Measurements from ENCODE around the gene SLC25A10.
A peak's percentile ranks its signal among the peaks of the same experiment; 100 is the strongest.

The SLC25A10 gene

DNA sequence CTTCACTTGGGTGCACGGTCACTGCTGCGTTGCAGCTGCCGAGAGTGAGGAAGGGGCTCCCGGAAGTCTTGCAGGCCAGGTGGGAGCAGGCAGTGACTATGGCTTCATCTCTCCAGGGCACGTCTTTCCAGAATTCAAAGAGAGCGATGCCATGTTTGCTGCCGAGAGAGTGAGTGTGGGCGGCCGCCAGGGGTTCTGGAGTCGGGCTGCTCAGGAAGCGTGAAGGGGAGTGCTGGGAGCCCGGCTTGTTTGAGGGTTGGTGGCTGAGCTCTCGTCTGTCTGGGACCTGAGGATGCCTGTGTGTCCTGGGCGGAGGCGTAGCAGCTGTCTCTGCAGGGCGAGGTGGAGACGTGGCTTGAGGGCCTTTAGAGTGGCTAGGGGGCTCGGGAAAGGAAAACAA is 22.0 kb upstream of the SLC25A10 start:
- FAIRE-seq = no peak
- DNase-seq (ENCODE audit: insufficient read length) = no peak
- TF ChIP-seq POLR2A (IDR thresholded peaks at IDR 0.05; ENCODE audit: low read depth, low read length) (no peak), TAF1 (IDR thresholded peaks at IDR 0.05; ENCODE audit: borderline replicate concordance, low read depth, low read length) (no peak), POLR2AphosphoS5 (IDR thresholded peaks at IDR 0.05; ENCODE audit: low read depth, low read length) (no peak)

DNA sequence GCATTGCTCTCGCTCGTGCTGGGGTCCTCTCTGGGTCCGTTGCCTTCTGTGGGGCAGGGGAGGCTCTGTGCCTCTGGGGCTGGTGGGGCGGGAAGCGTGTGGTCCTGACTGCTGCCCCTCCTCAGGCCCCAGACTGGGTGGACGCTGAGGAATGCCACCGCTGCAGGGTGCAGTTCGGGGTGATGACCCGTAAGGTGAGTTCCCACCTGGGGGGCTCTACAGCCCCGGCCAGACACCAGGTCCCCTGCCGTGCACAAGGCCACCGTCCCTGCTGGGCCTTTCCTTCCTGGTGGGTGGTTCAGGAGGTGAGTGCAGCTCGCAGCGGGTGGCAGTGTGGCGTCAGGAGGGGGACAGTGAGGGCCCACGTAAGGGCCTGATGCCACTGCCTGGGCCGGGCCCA is 21.5 kb upstream of the SLC25A10 start:
- FAIRE-seq = no peak
- DNase-seq (ENCODE audit: insufficient read length) = no peak
- TF ChIP-seq POLR2A (IDR thresholded peaks at IDR 0.05; ENCODE audit: low read depth, low read length) (no peak), TAF1 (IDR thresholded peaks at IDR 0.05; ENCODE audit: borderline replicate concordance, low read depth, low read length) (no peak), POLR2AphosphoS5 (IDR thresholded peaks at IDR 0.05; ENCODE audit: low read depth, low read length) (no peak)

DNA sequence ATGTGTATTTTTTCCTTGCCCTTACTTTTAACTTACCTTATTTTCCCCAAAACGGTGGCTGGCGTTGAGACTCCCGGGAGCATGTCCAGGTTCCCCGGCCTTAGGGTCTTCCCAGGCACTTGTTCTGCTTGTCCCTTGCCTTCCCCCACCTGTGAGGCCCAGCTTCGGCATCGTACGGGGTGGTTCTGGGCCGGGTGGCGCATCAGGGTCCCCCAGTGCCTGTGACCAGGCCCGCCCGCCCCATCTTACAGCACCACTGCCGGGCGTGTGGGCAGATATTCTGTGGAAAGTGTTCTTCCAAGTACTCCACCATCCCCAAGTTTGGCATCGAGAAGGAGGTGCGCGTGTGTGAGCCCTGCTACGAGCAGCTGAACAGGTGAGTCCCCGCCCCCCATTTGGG is 20.9 kb upstream of the SLC25A10 start:
- no peak for FAIRE-seq
- no peak for TF ChIP-seq POLR2AphosphoS5 (IDR thresholded peaks at IDR 0.05; ENCODE audit: low read depth, low read length)
- TF ChIP-seq TAF1 (IDR thresholded peaks at IDR 0.05; ENCODE audit: borderline replicate concordance, low read depth, low read length) = no peak
- TF ChIP-seq POLR2A (IDR thresholded peaks at IDR 0.05; ENCODE audit: low read depth, low read length) = no peak
- DNase-seq (ENCODE audit: insufficient read length) = no peak

DNA sequence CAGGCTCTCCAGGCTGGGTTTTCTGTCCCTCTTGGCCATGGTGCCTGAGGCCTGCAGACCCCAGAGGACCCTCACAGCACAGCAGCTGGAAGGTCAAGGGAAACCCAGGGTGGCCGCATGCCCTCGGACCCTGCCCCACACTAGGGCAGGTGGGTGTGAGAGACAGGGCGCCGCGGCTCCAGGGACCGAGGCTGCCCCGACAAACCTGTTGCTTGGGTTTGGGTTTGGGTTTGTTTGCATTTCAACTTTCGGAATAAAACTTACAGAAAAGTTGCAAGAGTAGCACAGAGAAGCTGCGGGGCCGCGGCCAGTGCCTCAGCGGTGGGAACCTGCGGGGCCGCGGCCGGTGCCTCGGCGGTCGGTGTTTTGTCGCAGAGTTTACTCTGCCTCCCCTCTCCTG is 20.5 kb upstream of the SLC25A10 start:
- TF ChIP-seq POLR2A (IDR thresholded peaks at IDR 0.05; ENCODE audit: low read depth, low read length) = no peak
- TF ChIP-seq POLR2AphosphoS5 (IDR thresholded peaks at IDR 0.05; ENCODE audit: low read depth, low read length) = no peak
- TF ChIP-seq TAF1 (IDR thresholded peaks at IDR 0.05; ENCODE audit: borderline replicate concordance, low read depth, low read length) = no peak
- DNase-seq (ENCODE audit: insufficient read length) = no peak
- no peak for FAIRE-seq

DNA sequence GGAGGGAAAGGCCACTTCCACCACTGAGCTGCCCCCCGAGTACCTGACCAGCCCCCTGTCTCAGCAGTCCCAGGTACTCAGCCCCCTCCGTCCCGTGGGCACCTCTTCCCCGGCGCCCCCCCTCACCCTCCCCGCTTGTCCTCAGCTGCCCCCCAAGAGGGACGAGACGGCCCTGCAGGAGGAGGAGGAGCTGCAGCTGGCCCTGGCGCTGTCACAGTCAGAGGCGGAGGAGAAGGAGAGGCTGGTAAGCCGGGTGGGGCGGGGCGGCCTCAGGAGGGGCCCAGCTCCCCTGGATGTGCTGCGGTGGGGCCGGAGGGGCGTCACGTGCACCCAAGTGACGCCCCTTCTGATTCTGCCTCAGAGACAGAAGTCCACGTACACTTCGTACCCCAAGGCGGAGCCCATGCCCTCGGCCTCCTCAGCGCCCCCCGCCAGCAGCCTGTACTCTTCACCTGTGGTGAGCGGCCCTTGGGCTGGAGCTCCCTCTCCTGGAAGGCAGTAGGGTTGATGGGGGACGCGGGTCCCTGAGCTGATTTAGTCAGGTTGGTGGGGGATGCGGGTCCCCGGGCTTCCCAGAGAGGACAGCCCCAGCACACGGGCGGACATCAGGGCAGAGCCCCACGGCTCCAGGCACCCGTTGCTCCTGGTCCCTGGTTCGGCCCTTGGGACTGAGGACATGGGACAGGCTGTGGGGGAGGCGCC is 18.4 kb upstream of the SLC25A10 start:
- no peak for TF ChIP-seq POLR2AphosphoS5 (IDR thresholded peaks at IDR 0.05; ENCODE audit: low read depth, low read length)
- no peak for TF ChIP-seq TAF1 (IDR thresholded peaks at IDR 0.05; ENCODE audit: borderline replicate concordance, low read depth, low read length)
- TF ChIP-seq POLR2A (IDR thresholded peaks at IDR 0.05; ENCODE audit: low read depth, low read length) = no peak
- DNase-seq (ENCODE audit: insufficient read length) (no peak), FAIRE-seq (no peak)

DNA sequence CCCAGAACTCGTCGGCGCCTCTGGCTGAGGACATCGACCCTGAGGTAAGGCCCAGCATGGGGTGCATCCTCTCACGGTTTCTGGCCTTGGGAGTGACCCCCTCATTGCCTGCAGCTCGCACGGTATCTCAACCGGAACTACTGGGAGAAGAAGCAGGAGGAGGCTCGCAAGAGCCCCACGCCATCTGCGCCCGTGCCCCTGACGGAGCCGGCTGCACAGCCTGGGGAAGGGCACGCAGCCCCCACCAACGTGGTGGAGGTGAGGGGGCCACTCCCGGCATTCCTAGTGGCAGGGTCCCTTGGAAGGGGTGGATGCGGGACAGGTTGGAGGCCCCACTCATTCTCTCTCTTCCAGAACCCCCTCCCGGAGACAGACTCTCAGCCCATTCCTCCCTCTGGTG is 17.3 kb upstream of the SLC25A10 start:
- DNase-seq (ENCODE audit: insufficient read length) (no peak), FAIRE-seq (no peak)
- TF ChIP-seq TAF1 (IDR thresholded peaks at IDR 0.05; ENCODE audit: borderline replicate concordance, low read depth, low read length) (no peak), POLR2AphosphoS5 (IDR thresholded peaks at IDR 0.05; ENCODE audit: low read depth, low read length) (no peak), POLR2A (IDR thresholded peaks at IDR 0.05; ENCODE audit: low read depth, low read length) (no peak)

DNA sequence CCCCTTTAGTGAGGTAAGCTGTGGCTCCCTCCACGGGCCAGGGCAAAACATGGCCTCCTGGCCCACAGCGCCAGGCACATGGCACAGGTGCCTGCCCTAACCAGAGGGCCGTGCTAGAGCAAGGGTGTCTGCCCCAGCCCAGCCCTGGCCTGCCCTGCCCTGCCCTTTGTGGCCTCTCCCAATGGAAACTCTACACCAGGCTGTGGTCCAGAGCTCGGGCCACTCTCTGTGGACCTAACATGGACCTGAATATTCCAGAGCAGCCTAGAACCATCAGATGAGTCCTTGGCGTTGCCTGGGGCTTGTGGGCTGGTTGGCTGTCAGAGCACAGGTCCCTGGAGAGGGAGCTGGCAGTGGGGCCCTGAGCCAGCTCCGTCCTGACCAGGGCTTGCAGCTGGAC is 16.9 kb upstream of the SLC25A10 start:
- FAIRE-seq (no peak), DNase-seq (ENCODE audit: insufficient read length) (no peak)
- TF ChIP-seq TAF1 (IDR thresholded peaks at IDR 0.05; ENCODE audit: borderline replicate concordance, low read depth, low read length) (no peak), POLR2AphosphoS5 (IDR thresholded peaks at IDR 0.05; ENCODE audit: low read depth, low read length) (no peak), POLR2A (IDR thresholded peaks at IDR 0.05; ENCODE audit: low read depth, low read length) (no peak)

DNA sequence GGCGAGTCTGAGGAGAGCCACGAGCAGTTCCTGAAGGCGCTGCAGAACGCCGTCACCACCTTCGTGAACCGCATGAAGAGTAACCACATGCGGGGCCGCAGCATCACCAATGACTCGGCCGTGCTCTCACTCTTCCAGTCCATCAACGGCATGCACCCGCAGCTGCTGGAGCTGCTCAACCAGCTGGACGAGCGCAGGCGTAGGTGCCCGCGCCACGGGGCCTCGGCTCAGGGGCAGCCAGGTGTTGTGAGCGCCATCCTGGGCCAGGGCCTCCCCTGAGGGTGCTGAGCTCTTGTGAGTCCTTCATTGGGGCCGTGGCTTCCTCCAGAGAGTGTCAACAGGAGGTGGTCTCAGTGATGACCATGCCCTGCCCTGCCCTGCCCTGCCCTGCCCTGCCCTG is 16.3 kb upstream of the SLC25A10 start:
- FAIRE-seq = no peak
- DNase-seq (ENCODE audit: insufficient read length) = no peak
- no peak for TF ChIP-seq POLR2AphosphoS5 (IDR thresholded peaks at IDR 0.05; ENCODE audit: low read depth, low read length)
- TF ChIP-seq TAF1 (IDR thresholded peaks at IDR 0.05; ENCODE audit: borderline replicate concordance, low read depth, low read length) = no peak
- no peak; the same call in 1 of the 2 replicates for TF ChIP-seq POLR2A (IDR thresholded peaks at IDR 0.05; ENCODE audit: low read depth, low read length)

DNA sequence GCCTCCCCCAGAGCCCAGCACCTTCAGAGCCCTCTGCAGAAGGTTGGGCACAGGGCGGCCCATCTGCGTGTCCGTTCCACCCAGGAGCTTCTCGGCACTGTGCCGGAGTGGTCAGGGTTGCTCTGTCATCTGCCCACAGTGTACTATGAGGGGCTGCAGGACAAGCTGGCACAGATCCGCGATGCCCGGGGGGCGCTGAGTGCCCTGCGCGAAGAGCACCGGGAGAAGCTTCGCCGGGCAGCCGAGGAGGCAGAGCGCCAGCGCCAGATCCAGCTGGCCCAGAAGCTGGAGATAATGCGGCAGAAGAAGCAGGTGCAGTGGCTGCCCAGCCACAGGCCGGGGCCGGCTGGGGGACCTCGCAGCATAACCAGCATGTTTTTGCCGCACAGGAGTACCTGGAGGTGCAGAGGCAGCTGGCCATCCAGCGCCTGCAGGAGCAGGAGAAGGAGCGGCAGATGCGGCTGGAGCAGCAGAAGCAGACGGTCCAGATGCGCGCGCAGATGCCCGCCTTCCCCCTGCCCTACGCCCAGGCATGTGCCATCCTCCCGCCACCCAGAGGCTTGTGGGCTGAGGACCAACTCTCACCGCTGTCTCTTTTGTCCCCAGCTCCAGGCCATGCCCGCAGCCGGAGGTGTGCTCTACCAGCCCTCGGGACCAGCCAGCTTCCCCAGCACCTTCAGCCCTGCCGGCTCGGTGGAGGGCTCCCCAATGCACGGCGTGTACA is 15.7 kb upstream of the SLC25A10 start:
- TF ChIP-seq POLR2A (IDR thresholded peaks at IDR 0.05; ENCODE audit: low read depth, low read length) (0 out of 2 replicates have a peak, but pooled peaks have one; percentile 23), TAF1 (IDR thresholded peaks at IDR 0.05; ENCODE audit: borderline replicate concordance, low read depth, low read length) (no peak)
- FAIRE-seq = no peak
- no peak for DNase-seq (ENCODE audit: insufficient read length)

DNA sequence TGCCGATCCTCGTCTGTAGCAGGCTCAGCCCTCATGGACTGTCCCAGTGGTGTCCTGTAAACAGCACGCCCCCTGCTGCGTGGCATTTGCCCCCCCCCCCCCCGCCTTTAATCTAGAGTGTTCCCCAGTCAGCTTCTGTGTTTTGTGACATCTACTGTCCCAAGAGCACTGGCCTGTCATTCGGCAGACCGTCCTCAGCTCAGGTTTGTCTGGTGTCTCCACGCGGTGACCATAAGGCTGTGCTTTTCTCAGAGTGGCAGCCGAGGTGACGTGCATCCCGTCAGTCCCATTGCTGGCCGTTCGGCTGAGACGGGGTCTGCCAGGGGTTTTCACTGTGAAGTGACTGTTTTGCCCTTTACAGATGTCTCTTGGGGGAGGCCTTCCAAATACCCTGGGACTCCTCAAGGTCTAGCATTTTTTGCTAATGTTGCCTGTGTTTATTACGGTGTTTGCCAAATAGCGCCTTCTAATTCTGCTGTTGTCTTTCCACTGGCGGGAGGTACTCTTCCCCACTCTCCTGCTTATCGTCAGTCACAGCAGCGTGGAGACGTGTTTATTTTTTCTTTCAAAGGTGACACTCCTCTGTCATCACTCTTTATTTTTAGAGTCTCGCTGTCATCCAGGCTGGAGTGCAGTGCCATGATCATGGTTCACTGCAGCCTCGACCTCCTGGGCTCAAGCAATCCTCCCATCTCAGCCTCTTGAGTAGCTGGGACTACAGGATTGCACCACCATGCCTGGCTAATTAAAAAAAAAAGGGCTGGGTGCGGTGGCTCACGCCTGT is 14.6 kb upstream of the SLC25A10 start:
- no peak for FAIRE-seq
- no peak for TF ChIP-seq POLR2A (IDR thresholded peaks at IDR 0.05; ENCODE audit: low read depth, low read length)
- no peak for DNase-seq (ENCODE audit: insufficient read length)

DNA sequence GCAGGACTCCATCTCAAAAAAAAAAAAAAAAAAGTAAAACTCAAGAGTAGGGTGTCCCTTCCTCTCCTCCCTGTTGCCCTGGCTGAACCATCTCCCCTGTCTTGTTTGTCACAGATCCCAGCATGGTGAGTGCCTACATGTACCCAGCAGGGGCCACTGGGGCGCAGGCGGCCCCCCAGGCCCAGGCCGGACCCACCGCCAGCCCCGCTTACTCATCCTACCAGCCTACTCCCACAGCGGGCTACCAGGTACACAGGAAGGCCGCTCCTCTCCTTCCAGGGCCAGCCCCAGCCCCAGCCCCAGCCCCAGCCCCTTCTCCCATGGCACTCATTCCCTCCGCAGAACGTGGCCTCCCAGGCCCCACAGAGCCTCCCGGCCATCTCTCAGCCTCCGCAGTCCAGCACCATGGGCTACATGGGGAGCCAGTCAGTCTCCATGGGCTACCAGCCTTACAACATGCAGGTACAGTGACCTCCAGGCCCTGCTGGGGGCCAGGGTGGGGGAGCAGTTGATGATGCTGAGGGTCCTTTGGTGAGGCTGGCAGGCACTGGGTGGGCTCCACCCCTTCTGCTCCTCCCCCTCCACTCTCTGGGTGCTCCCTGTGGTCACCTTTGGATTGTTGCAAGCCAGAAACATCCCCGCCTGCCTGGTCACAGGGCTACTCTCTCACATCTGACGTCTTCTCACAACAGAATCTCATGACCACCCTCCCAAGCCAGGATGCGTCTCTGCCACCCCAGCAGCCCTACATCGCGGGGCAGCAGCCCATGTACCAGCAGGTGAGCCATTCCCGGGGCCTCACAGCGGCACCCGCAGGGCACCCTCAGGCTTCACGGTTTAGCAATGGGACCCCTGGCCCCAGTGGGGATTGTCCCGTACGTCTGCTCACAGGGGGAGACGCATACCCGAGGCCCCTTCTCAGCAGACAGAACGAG is 11.5 kb upstream of the SLC25A10 start:
- FAIRE-seq (no peak), DNase-seq (ENCODE audit: insufficient read length) (no peak)
- TF ChIP-seq POLR2A (IDR thresholded peaks at IDR 0.05; ENCODE audit: low read depth, low read length) (peak; percentile 59; the same call in 1 of the 2 replicates), TAF1 (IDR thresholded peaks at IDR 0.05; ENCODE audit: borderline replicate concordance, low read depth, low read length) (no peak), POLR2AphosphoS5 (IDR thresholded peaks at IDR 0.05; ENCODE audit: low read depth, low read length) (peak; percentile 17; the same call in 1 of the 2 replicates)

All from GM12892 (cell line).